IPS DF 19.7 (cell line): ENCODE measurements around the gene FERMT3.

Experiments used
- DNase-seq: peaks from one replicate; pipeline ENCODE4 v3.0.0-alpha.2; 2013; ENCODE audit warnings: low read depth, low spot score

The FERMT3 gene

DNA sequence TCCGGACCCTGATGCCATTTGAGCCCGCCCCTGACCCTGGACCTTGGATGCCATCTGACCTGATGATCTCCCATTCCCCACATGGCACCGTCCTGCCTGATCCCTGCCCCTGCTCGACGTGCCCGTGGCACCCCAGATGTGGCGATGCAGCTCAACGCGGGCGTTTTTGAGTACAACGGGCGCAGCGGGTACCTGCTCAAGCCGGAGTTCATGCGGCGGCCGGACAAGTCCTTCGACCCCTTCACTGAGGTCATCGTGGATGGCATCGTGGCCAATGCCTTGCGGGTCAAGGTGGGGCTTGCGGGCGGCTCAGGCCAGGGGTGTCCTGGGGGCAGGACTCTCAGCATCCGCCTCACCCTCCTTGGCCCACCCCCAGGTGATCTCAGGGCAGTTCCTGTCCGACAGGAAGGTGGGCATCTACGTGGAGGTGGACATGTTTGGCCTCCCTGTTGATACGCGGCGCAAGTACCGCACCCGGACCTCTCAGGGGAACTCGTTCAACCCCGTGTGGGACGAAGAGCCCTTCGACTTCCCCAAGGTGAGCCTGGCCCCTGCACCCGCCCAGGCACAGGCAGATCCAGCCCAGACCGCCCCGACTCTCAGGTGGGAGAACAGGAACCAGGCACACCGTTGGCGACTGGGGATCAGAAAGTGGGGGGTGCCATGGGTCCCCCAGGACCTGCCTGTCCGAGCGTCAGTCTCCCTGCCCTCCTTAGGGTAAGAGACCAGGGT, 55.9 kb downstream of the FERMT3 start:
- no peak for DNase-seq

DNA sequence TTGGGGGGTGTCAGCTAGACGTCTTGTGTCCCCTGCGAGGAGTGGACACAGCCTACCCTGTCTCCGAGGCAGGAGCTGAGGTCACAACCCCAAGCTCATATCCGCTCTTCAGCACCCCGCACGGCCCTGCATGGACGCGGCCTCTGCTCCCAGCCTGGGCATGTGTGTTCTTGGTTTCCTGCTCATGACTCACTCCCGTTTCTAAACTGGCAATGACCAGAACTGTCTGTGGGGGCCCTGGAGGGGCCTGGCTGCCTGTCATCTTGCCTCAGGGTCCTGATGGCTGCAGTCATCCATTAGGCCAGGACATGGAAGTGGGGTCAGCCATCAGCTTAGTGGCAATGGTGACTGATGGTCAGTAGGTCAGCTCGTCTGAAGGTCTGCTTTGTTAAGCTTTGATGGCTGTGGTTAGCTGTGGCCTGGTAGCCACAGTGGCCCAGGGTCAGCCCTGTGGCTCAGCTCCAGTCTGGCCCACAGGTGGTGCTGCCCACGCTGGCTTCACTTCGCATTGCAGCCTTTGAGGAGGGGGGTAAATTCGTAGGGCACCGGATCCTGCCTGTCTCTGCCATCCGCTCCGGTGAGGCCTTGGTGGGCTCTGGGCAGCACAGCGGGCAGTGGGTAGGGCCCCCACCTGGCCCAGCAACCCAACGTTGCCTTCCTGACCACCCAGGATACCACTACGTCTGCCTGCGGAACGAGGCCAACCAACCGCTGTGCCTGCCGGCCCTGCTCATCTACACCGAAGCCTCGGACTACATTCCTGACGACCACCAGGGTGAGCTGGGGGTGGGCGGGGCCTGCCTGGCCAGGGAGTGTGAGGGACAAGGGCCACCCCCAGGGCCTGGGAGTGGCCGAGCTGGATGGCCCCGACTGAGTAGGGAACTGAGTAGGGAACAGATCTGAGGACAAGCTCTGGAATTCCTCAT, 56.8 kb downstream of the FERMT3 start:
- no peak for DNase-seq

DNA sequence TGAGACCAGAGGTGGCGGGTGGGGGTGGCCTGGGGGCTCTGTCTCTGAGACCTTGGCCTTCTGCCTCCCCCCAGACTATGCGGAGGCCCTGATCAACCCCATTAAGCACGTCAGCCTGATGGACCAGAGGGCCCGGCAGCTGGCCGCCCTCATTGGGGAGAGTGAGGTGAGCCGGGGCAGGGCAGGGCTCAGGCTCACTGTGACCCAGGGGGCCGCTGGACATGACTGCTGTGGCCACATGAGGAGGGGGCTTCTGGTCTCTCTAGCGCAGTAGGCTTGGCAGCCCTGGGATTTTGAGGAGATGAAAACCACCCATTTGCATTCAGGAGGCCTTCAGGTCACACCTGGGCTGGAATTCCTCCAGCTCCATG, 57.4 kb downstream of the FERMT3 start:
- no peak for DNase-seq

DNA sequence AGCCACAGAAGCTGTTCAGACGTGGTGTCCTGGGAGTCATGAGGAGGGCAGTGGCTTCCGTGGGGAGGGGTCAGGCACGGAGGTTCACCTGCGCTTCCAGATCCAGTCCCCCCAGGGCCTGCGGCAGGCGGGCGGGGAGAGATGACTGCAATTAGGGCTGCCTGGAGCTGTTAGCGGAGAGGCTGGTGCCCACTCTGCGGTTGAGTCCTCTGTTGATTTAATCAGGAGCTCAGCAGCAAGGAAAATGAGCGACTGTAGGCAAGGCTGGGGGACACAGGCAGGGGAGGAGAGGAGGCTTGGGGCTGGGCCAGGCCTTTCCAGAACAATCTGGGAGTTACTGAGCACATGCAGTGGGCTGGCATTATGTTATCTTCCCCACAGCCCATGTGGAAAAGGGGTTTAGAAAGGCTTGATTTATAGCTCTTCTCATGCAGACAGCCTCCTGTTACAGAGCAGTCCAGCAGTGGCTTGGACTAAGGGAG, 57.9 kb downstream of the FERMT3 start:
- no peak for DNase-seq

DNA sequence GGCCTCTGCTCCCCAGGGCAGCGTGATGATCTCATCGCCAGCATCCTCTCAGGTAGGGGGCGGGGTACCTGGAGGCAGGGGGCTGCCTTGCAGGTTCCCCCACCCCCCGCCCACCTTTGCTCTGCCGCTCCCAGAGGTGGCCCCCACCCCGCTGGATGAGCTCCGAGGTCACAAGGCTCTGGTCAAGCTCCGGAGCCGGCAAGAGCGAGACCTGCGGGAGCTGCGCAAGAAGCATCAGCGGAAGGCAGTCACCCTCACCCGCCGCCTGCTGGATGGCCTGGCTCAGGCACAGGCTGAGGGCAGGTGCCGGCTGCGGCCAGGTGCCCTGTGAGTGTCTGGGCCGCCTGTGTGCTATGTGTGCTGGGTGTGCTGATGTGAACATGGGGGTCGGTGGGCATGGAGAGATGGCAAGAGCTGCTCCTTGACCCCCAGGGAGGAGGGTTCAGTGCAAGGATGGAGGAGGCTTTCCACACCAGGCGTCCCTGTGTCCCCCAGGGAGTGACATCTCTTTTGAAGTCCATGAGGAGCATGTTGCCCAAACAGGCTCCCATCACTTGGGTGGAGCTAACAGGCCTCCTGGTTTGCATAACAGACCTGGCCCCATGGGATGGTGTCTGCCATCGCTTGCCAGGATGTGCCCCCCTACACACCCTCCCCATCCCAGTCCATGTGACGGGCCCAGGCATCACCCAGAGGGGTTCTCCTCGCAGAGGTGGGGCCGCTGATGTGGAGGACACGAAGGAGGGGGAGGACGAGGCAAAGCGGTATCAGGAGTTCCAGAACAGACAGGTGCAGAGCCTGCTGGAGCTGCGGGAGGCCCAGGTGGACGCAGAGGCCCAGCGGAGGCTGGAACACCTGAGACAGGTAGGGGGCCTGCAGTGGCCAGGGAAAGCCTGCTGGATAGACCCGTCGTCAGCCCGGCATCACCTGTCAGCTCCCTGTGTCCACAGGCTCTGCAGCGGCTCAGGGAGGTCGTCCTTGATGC, 58.9 kb downstream of the FERMT3 start:
- DNase-seq = no peak

DNA sequence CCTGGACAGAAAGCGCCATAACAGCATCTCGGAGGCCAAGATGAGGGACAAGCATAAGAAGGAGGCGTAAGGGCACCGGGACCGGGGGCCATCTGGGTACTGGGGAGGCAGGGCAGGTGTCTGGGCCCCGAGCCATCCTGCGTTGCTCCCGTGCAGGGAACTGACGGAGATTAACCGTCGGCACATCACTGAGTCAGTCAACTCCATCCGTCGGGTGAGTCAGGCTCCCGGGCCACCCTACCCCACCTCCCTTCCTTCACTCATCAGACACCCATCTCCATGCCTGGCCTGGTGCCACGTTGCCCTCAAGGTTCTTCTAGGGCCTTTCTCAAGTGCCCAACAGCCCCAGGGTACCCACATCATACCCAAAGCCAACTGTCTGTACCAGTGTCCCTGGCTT, 59.8 kb downstream of the FERMT3 start:
- DNase-seq = no peak

DNA sequence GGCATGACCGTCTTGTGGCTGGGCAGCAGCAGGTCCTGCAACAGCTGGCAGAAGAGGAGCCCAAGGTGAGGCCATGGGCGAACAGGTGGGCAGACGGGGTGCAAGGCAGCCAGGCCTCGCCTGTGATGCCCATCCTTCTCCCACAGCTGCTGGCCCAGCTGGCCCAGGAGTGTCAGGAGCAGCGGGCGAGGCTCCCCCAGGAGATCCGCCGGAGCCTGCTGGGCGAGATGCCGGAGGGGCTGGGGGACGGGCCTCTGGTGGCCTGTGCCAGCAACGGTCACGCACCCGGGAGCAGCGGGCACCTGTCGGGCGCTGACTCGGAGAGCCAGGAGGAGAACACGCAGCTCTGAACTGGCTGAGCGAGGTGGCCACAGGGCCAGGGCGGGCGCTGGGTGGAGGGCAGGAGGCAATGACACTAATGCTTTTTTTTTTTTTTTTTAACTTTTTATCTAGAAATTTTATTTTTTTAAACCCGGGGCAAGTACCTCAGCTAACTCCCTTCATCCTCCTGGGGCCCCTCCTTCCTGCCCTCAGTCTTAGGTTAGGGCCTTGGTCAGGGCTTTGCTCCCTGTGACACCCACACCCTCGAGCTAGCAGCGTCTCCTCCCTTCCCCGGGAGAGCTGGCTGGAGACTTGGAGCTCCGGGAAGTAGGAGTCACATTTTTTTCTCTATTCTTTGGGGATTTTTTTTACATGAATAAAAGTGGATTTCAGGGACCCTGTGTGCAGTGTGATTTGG, 60.9 kb downstream of the FERMT3 start:
- no peak for DNase-seq

DNA sequence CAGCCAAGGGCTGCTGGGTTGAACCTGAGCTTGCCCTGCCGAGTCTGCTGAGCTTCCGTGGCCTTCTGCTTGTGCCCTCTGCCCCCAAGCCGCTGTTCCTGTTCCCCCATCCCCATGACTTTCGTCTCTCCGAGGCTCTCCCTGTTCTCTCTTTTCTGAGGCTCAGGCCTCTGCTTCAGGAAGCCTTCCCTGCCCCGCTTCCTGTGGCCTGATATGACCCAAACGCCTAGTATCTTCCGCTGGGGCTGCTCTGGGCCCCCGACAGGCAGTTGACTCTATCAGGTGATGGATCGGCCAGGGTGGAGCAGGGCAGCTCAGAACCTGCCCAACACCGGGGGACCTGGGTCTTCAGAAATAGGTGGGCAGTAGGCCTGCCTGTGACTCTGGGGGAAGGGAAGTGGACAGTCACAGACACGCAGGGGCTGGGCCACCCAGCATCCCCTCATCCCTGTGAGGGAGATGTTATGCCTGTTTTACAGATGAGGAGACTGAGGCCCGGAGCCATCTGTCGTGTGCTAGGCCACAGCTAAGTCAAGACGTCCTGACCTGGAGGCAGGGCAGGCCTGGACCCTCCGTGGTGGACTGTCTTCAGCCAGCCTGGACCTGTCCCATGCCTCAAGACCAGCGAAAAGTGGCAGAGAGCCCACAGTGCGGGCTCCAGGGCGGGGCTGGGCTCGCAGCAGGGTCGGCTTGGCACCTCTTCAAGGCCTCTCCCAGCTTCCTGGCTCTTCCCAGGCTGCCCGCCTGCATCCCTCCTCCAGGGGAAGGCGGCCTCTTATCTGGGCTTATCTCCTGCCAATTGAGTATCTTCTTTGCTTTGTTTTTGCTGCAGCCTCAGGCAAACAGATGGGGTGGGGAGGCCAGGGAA, 61.7 kb downstream of the FERMT3 start:
- DNase-seq = no peak

DNA sequence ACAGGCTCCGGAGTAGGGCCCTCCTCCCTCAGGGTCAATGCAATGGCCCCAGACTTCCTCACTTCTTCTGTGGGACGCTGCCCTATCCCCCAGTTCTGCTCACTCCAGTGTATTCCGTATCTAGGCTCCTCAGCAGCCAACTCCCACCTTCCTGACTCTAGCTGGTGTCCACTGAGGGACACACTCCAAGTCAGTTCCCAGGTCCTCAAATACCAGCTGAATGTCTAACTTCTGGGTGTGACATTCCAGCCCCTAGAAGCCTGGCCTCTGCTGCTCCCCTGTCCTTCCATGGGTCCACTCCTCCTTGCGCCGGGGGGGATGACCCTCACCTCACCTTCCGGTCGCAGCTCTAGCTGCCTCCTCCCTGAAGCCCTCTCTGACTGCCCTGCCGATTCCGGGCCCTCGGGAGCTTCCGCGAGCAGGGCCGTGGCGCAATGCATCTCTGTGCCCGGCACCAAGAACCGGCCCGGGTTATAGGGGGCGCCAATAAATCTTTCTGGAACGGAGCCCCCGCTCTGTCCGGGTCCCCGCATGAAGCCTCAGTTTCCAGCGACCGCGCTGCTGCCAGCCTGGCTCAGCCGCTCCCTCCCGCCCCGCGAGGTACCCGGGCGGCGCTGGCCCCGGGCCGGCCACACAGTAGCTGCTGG, 62.5 kb downstream of the FERMT3 start:
- no peak for DNase-seq

DNA sequence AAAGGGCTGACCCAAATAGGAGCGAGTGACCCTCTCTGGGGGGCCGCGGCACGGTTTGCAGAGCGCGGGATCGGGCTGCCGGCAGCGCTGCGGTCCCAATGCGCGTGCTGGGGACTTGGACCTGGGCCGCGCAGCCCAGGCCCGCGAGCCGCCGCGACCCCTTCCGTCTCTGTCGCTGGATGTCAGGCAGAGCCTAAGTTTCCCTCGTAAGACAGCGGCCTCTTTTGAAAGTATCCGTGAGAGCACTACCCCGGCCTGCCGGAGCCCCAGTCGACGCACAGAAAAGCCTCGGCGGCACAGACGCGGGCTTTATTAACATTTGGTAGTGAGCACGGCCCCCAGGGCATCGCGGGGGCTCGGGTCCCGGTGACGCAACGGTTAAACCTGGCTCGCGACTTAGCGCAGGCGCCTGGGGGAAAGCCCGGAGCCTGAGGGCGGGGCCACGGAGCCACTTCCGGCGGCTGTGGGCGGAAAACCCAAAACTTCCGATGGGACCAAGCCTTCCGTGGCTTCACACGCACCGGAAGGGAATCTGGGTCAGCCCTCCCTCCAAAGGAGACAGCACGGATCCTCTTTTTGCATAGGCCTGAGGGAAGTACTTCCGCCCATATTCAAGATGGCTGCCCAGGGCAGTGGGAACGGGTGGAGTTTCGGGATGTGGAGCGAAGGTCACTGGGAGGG, 63.2 kb downstream of the FERMT3 start:
- DNase-seq = peak; percentile 100
